DMS79 (cell line): Measurements from ENCODE around the gene ARPC1A.

Experiments
- DNase-seq: peaks from one replicate; lab custom pipeline; 2025; lab: John Stamatoyannopoulos, UW

The ARPC1A gene

GRCh38 chr7:99390941-99391602, 65.4 kb downstream of the ARPC1A start:
- DNase-seq: no peak

GRCh38 chr7:99392046-99392445, 66.3 kb downstream of the ARPC1A start:
- no peak for DNase-seq

GRCh38 chr7:99392659-99393354, 67.1 kb downstream of the ARPC1A start:
- peak; percentile 81 for DNase-seq

GRCh38 chr7:99393355-99394187, 67.9 kb downstream of the ARPC1A start:
- DNase-seq: peak; percentile 79

- no peak for DNase-seq
These were observed 68.4 kb downstream of the ARPC1A start for GRCh38 chr7:99394188-99394502.

- DNase-seq: no peak
These were observed 70.1 kb downstream of the ARPC1A start for GRCh38 chr7:99395616-99396327.

GRCh38 chr7:99396418-99397296, 71.0 kb downstream of the ARPC1A start:
- DNase-seq: no peak

- no peak for DNase-seq
These were observed 71.7 kb downstream of the ARPC1A start for GRCh38 chr7:99397297-99397983.

- no peak for DNase-seq
These were observed 73.3 kb downstream of the ARPC1A start for GRCh38 chr7:99398891-99399445.

- DNase-seq: peak; percentile 96
These were observed 73.9 kb downstream of the ARPC1A start for GRCh38 chr7:99399597-99399996.

- DNase-seq: no peak
These were observed 77.2 kb downstream of the ARPC1A start for GRCh38 chr7:99402854-99403253.

GRCh38 chr7:99403764-99404163, 78.1 kb downstream of the ARPC1A start:
- DNase-seq: no peak

GRCh38 chr7:99404235-99404976, 78.7 kb downstream of the ARPC1A start:
- DNase-seq: no peak

GRCh38 chr7:99404977-99405320, 79.3 kb downstream of the ARPC1A start:
- no peak for DNase-seq

GRCh38 chr7:99406557-99406956, 80.9 kb downstream of the ARPC1A start:
- DNase-seq: no peak

GRCh38 chr7:99407872-99408378, 82.2 kb downstream of the ARPC1A start:
- peak; percentile 13 for DNase-seq

GRCh38 chr7:99408379-99409191, 82.9 kb downstream of the ARPC1A start, which contains the start of the genes BUD31 and PDAP1:
Gene BUD31 (plus strand): TSS chr7:99408969. CDS start chr7:99411093, 2,124 bp downstream.
Gene PDAP1 (minus strand): TSS chr7:99408597. CDS start chr7:99408548, 49 bp downstream.
- DNase-seq: peak; percentile 91

GRCh38 chr7:99409192-99409572, 83.5 kb downstream of the ARPC1A start:
- no peak for DNase-seq

GRCh38 chr7:99409806-99410205, 84.1 kb downstream of the ARPC1A start:
- no peak for DNase-seq
